Esophagus squamous epithelium (tissue), 5 donors: ENCODE measurements around the gene FAM107A. TPM values are rescaled to one million over a fixed set of nuclear protein-coding genes. Genes with fewer than 3 reads are reported as not detected.

ENCODE experiments used
- DNase-seq: peaks from one replicate; lab custom pipeline; 2025; lab: John Stamatoyannopoulos, UW
- H3K27ac ChIP-seq, 4 donors: fragments of 200-600 bp; sonication (generic); one replicate each; pipeline ENCODE4 v1.5.1; 2016 to 2019; ENCODE audit warnings: mild to moderate bottlenecking in 1 of 4
- H3K27me3 ChIP-seq, 4 donors: fragments of 200-600 bp; sonication (generic); 1 replicate in 3 of 4; 2 replicates in 1 of 4; pipeline versions ENCODE4 v1.5.1 to v1.6.0; 2017 to 2021; ENCODE audit warnings: antibody characterized with exemption in 1 of 4
- H3K36me3 ChIP-seq, 3 donors: fragments of 200-600 bp; sonication (generic); one replicate each; pipeline ENCODE4 v1.5.1; 2016 to 2019
- H3K4me1 ChIP-seq, 3 donors: fragments of 200-600 bp; sonication (generic); one replicate each; pipeline ENCODE4 v1.5.1; 2017 to 2019
- H3K4me3 ChIP-seq, 4 donors: fragments of 200-600 bp; sonication (generic); 1 replicate in 3 of 4; 2 replicates in 1 of 4; pipeline ENCODE4 v1.5.1; 2016 to 2019; ENCODE audit warnings: mild to moderate bottlenecking in 2 of 4, moderate library complexity in 1 of 4
- H3K9me3 ChIP-seq, 3 donors: fragments of 200-600 bp; sonication (generic); one replicate each; pipeline ENCODE4 v1.5.1; 2016 to 2019
- POLR2A ChIP-seq, 4 donors: fragments of 450-650 bp; IDR thresholded peaks; one replicate each; pipeline ENCODE4 v1.6.1; 2017; ENCODE audit warnings: antibody characterized with exemption in 4 of 4, mild to moderate bottlenecking in 4 of 4, moderate library complexity in 3 of 4
- WGBS, 2 donors: methylation state at CpG; one replicate each; pipeline ENCODE4 v1.1.5; 2018; 5-methylcytosine and 5-hydroxymethylcytosine counted together
- intact Hi-C: fragments of 100-400 bp; cut with DNase I; formaldehyde crosslinking; loops from one replicate; pipeline ENCODE4 v1.15.0; 2022
- total RNA-seq, 4 donors: library from RNA; depleted of rRNA; stranded (reverse); fragments of >200 nt; gene quantifications; one replicate each; pipeline ENCODE4 v1.1.0, GENCODE V29; 2016
- TF ChIP-seq, protein P1 (sequence below), 6 experiments: fragments of 450-650 bp in 4 of 6; fragments of 200-600 bp in 2 of 6; sonication (generic) in 2 of 6; IDR thresholded peaks; one replicate each; pipeline ENCODE4 v1.5.1; 2016 to 2019; ENCODE audit warnings: antibody characterized with exemption in 6 of 6, mild to moderate bottlenecking in 4 of 6, moderate library complexity in 4 of 6
- donor health status: DM: yes; HTN: yes; CAD: no.

The FAM107A gene
- total RNA-seq, 4 donors from 2014 or later: 3.9 to 78.6 (median 10.8) TPM

DNA sequence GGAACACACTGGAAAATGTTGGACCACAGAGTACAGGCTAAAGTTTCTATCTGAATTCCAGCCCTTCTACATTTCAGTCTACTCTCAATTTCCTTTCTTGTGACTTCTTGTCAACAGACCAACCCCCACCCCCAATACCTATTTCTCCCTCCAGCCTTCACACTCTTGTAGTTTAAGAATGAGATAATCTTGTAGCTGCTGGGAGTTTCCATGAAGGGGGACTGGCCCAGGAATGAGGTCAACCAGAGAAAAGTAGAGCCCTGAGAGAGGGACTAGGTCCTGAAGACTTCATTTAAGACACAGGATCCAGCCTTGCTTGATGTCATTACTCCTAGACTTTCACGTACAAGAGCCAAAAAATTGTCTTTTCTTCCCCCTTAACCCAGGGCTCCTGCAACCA, 29.5 kb upstream of the FAM107A start:
- WGBS, 2 donors: 70 to 78% methylated on average over 1 of the region's 1 CpG
- Histone ChIP-seq H3K4me1 (peaks cover 0 to 28% (median 0%) of the 10 kb centered on the region in 3 donors), H3K27me3 (no peaks in the 10 kb centered on the region)

DNA sequence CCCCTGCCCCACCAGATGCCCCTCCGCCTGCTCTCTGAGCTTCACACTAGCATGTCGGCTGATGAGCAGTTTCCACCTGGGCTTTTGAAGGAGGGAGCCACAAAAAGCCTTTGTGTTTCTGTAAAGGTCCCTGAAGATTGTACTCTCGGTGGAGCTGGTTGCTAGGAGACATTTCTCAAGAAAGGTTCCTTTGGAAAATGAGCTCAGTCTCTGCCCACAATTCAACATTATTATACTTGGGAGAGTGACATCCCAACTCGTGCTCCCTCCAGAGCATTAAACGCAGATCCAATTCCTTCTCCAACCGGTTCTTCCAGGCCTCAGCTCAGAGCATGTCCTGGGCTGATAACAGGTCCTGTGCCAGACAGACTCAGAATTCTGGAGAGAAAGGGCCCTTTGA, 26.8 kb upstream of the FAM107A start:
- intact Hi-C loops: no loop called here
- Histone ChIP-seq H3K9me3 (no peaks in the 10 kb centered on the region), H3K27me3 (no peaks in the 10 kb centered on the region), H3K4me1 (peaks cover 0 to 24% (median 0%) of the 10 kb centered on the region in 3 donors), H3K27ac (no peak overlapping the region), H3K36me3 (no peaks in the 10 kb centered on the region), H3K4me3 (no peak overlapping the region)
- no peak for TF ChIP-seq POLR2A (IDR thresholded peaks at IDR 0.05)
- TF ChIP-seq, protein P1, sequence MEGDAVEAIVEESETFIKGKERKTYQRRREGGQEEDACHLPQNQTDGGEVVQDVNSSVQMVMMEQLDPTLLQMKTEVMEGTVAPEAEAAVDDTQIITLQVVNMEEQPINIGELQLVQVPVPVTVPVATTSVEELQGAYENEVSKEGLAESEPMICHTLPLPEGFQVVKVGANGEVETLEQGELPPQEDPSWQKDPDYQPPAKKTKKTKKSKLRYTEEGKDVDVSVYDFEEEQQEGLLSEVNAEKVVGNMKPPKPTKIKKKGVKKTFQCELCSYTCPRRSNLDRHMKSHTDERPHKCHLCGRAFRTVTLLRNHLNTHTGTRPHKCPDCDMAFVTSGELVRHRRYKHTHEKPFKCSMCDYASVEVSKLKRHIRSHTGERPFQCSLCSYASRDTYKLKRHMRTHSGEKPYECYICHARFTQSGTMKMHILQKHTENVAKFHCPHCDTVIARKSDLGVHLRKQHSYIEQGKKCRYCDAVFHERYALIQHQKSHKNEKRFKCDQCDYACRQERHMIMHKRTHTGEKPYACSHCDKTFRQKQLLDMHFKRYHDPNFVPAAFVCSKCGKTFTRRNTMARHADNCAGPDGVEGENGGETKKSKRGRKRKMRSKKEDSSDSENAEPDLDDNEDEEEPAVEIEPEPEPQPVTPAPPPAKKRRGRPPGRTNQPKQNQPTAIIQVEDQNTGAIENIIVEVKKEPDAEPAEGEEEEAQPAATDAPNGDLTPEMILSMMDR (IDR thresholded peaks at IDR 0.05): no peak
- WGBS, 2 donors: 45 to 64% methylated on average over 2 to 5 of the region's 6 CpGs
- DNase-seq: no peak

More for the DNA sequence above, 29.5 kb upstream of the FAM107A start:
- Histone ChIP-seq H3K9me3 (no peaks in the 10 kb centered on the region), H3K27ac (no peak overlapping the region), H3K36me3 (no peaks in the 10 kb centered on the region), H3K4me3 (no peak overlapping the region)
- TF ChIP-seq, protein P1 (IDR thresholded peaks at IDR 0.05): no peak
- TF ChIP-seq POLR2A (IDR thresholded peaks at IDR 0.05): no peak
- no peak for DNase-seq
- intact Hi-C loops: no loop called here

DNA sequence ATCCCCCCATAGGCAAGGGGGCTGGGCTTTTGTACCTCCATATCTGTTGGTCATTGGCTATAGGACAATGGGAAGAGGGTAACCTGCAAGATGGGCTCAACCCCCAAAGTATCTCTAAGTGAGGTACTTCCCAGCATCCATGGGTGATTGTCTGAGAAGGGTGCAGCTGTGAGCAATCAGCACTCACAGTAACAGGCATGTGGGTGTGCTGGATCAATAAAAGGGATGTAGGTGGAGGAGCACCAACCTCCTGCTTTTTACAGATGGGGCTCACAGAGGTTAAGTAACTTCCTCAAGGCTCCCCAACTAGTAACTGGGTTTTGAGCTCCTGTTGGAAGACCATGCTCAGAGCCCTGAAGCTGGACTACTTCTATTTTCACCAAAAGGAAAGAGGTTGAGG, 26.4 kb upstream of the FAM107A start:
- H3K4me3 ChIP-seq: no peak overlapping the region
- no peak for TF ChIP-seq POLR2A (IDR thresholded peaks at IDR 0.05)
- TF ChIP-seq, protein P1 (IDR thresholded peaks at IDR 0.05): no peak
- intact Hi-C loops: no loop called here
- no peaks in the 10 kb centered on the region for H3K9me3 ChIP-seq
- DNase-seq: no peak
- H3K4me1 ChIP-seq: peaks cover 0 to 20% (median 0%) of the 10 kb centered on the region in 3 donors
- no peaks in the 10 kb centered on the region for H3K27me3 ChIP-seq
- no peaks in the 10 kb centered on the region for H3K36me3 ChIP-seq
- no peak overlapping the region for H3K27ac ChIP-seq

DNA sequence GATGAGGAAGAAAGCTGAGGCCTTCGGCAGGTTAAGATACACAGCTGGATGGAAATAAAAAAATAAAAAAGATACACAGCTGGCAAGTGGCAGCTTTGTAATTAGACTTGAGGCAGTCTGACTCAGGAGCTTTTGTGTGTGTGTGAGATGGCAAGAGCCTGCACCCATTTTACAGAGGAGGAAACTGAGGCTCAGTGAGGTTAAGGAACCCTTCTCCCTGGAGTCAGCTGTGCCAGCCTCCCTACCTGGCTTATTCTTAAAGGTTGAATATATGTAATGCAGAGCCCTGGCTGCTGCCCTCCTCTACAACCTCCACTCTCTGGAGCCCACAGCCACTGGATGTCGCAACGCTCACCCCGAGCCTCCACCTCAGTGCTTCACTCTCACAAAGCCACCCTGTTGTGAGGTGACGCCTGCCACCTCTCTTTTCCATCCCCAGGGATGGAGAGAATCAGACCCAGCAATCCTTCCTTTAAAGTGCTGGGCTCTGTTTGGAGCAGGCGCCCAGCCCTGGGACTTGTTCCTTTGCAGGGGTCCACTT, 20.6 kb upstream of the FAM107A start:
- Histone ChIP-seq H3K4me3 (no peak overlapping the region), H3K4me1 (no peaks in the 10 kb centered on the region), H3K9me3 (no peaks in the 10 kb centered on the region), H3K36me3 (no peaks in the 10 kb centered on the region), H3K27ac (no peak overlapping the region), H3K27me3 (no peaks in the 10 kb centered on the region)
- DNase-seq: no peak
- intact Hi-C loops: no loop called here
- TF ChIP-seq POLR2A (IDR thresholded peaks at IDR 0.05): no peak
- TF ChIP-seq, protein P1 (IDR thresholded peaks at IDR 0.05): no peak
- WGBS, 2 donors: 89 to 95% methylated on average over 5 to 6 of the region's 6 CpGs

DNA sequence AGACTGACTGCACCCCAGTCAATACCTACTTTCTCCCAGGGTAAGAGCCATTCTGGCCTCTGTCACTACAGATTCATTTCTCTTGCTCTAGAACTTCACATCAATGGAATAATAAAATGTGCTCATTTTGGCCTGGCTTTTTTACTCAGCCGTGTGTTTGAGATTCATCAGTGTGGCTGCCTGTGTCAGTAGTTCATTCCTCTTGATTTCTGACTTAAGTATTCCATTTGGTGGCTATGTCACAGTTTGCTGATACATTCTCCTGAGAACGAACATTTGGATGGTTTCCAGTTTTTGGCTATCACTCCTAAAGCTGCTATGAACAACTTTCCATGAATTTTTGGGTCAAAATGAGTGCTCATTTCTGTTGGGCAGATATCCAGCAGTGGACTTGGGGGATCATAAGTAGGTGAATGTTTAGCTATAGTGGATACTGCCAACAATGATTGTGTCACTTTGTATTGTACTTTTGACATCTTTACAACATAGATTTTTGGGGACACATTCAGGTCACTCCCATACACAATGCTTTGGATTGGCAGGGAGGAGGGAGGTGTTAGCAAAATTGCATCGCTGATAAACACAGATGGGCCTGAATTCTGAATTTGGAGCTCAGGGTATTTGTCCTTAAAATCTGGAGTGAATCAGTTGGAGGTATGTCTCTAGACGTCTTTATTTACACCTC, 19.8 kb upstream of the FAM107A start:
- no peak overlapping the region for H3K27ac ChIP-seq
- TF ChIP-seq, protein P1 (IDR thresholded peaks at IDR 0.05): no peak
- TF ChIP-seq POLR2A (IDR thresholded peaks at IDR 0.05): no peak
- H3K36me3 ChIP-seq: no peaks in the 10 kb centered on the region
- no peaks in the 10 kb centered on the region for H3K4me1 ChIP-seq
- H3K4me3 ChIP-seq: no peak overlapping the region
- no peak for DNase-seq
- intact Hi-C loops: no loop called here
- no peaks in the 10 kb centered on the region for H3K27me3 ChIP-seq
- WGBS, 2 donors: 54 to 67% methylated on average over 4 of the region's 4 CpGs
- no peaks in the 10 kb centered on the region for H3K9me3 ChIP-seq
